GM12891 (cell line): ENCODE data around the gene TBC1D8.

ENCODE experiments used
- POLR2A ChIP-seq: IDR thresholded peaks from 2 replicates; pipeline ENCODE4 v1.6.1; 2011; ENCODE audit warnings: low read depth, low read length, control low read depth
- POLR2AphosphoS5 ChIP-seq: IDR thresholded peaks from 2 replicates; pipeline ENCODE4 v1.6.1; 2011; ENCODE audit warnings: low read depth, low read length, control low read depth
- POU2F2 ChIP-seq: IDR thresholded peaks from 2 replicates; pipeline ENCODE4 v1.6.1; 2011; ENCODE audit warnings: low read depth, mild to moderate bottlenecking, control low read depth, low read length, moderate library complexity
- SPI1 ChIP-seq: IDR thresholded peaks from 2 replicates; pipeline ENCODE4 v1.6.1; 2011; ENCODE audit warnings: low read depth, low read length, control low read depth
- TAF1 ChIP-seq: IDR thresholded peaks from 2 replicates; pipeline ENCODE4 v1.6.1; 2011; ENCODE audit warnings: low read depth, low read length, control low read depth

DNA sequence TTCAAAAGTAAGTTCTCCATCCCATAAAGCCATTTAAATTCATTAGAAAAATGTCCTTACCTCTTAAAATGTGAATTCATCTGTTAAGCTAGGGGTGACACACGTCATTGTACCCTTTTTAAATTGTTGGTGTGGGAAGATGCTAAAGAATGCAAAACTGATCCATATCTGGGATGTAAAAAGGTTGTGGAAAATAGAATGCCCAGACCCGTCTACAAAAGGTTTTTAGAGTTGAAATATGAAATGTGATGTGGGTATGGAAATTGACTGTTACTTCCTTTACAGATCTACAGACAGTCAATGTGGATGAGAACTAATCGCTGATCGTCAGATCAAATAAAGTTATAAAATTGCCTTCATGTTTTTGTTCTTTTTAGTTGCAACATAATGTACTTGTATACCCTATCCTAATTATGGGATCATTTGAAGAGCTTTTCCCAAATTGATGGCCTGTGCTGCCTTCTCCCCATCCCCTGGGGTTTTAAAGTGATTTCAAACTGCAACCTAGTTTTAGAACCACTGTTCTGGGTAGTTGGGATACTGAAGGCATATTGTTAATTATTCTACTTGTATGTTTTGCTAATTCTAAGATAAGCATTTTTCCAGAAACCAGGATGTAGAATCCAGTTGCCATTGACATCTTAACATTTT is 145.0 kb downstream of the TBC1D8 start:
- TF ChIP-seq POLR2AphosphoS5 (no peak), TAF1 (no peak), POLR2A (no peak; the same call in 1 of the 2 replicates), SPI1 (no peak), POU2F2 (no peak)
